Left ventricle myocardium inferior (tissue), 1 donor: ENCODE results near the gene CAPN13. TPM values are rescaled to one million over a fixed set of nuclear protein-coding genes. Genes with fewer than 3 reads are reported as not detected.

Experiments
- DNase-seq: peaks from one replicate; pipeline ENCODE4 v3.0.0-alpha.2; 2020
- H3K27ac ChIP-seq: fragments of 200-600 bp; replicated peaks from 2 replicates; pipeline ENCODE4 v1.8.0; 2021
- H3K27me3 ChIP-seq: fragments of 200-600 bp; 2 replicates; pipeline ENCODE4 v1.8.0; 2021; ENCODE audit warnings: low read depth
- H3K36me3 ChIP-seq: fragments of 200-600 bp; 2 replicates; pipeline ENCODE4 v1.8.0; 2021
- H3K4me1 ChIP-seq: fragments of 200-600 bp; 2 replicates; pipeline ENCODE4 v1.8.0; 2021
- H3K4me3 ChIP-seq: fragments of 200-600 bp; 2 replicates; pipeline ENCODE4 v1.8.0; 2021; ENCODE audit warnings: mild to moderate bottlenecking, moderate library complexity
- H3K9me3 ChIP-seq: fragments of 200-600 bp; replicated peaks from 2 replicates; pipeline ENCODE4 v1.8.0; 2021
- CTCF ChIP-seq: fragments of 200-600 bp; IDR thresholded peaks from 2 replicates; pipeline ENCODE4 v1.8.0; 2021; ENCODE audit warnings: antibody characterized with exemption, mild to moderate bottlenecking, borderline replicate concordance
- intact Hi-C: fragments of 100-400 bp; cut with micrococcal nuclease; formaldehyde crosslinking; loops from one replicate; pipeline ENCODE4 v1.11.0; 2022
- total RNA-seq: library from RNA; stranded (reverse); fragmentation: NEBNext Ultra II Directional; extraction: Animal tissue kit (Norgen Biotek cat#: 25700); gene quantifications from one replicate; pipeline ENCODE4 v1.2.1, GENCODE V29; 2021
- donor health status: DM: no; HTN: yes; CAD: no; lungs with severe emphysema.

The CAPN13 gene
- total RNA-seq, 1 donor from 2014 or later: not detected

- intact Hi-C loops: no loop called here
- Histone ChIP-seq H3K4me1 (peaks cover 11% of the 10 kb centered on the region), H3K36me3 (no peaks in the 10 kb centered on the region), H3K27me3 (peaks cover 84% of the 10 kb centered on the region), H3K9me3 (no peaks in the 10 kb centered on the region), H3K27ac (no peak overlapping the region), H3K4me3 (no peak overlapping the region)
- no peak for DNase-seq
- TF ChIP-seq CTCF: no peak
These were observed 38.4 kb downstream of the CAPN13 start for GRCh38 chr2:30768708-30769480.

- Histone ChIP-seq H3K27ac (no peak overlapping the region), H3K9me3 (no peaks in the 10 kb centered on the region), H3K4me1 (peaks cover 11% of the 10 kb centered on the region), H3K36me3 (no peaks in the 10 kb centered on the region), H3K27me3 (peaks cover 82% of the 10 kb centered on the region), H3K4me3 (no peak overlapping the region)
- no peak for DNase-seq
- no peak for TF ChIP-seq CTCF
- intact Hi-C loops: no loop called here
These were observed 39.1 kb downstream of the CAPN13 start for GRCh38 chr2:30768036-30768686.

GRCh38 chr2:30766666-30767065 is 40.6 kb downstream of the CAPN13 start:
- H3K27ac ChIP-seq: no peak overlapping the region
- H3K9me3 ChIP-seq: no peaks in the 10 kb centered on the region
- intact Hi-C loops: no loop called here
- TF ChIP-seq CTCF: no peak
- no peaks in the 10 kb centered on the region for H3K36me3 ChIP-seq
- no peak overlapping the region for H3K4me3 ChIP-seq
- H3K4me1 ChIP-seq: peaks cover 11% of the 10 kb centered on the region
- H3K27me3 ChIP-seq: peaks cover 72% of the 10 kb centered on the region
- no peak for DNase-seq

- intact Hi-C loops: no loop called here
- peaks cover 11% of the 10 kb centered on the region for H3K4me1 ChIP-seq
- no peak overlapping the region for H3K4me3 ChIP-seq
These were observed 41.3 kb downstream of the CAPN13 start for GRCh38 chr2:30765876-30766470.

GRCh38 chr2:30765191-30765590 is 42.1 kb downstream of the CAPN13 start:
- H3K9me3 ChIP-seq: no peaks in the 10 kb centered on the region
- H3K4me3 ChIP-seq: no peak overlapping the region
- peaks cover 11% of the 10 kb centered on the region for H3K4me1 ChIP-seq
- intact Hi-C loops: no loop called here
- no peaks in the 10 kb centered on the region for H3K36me3 ChIP-seq
- DNase-seq: no peak
- no peak overlapping the region for H3K27ac ChIP-seq
- H3K27me3 ChIP-seq: peaks cover 69% of the 10 kb centered on the region
- TF ChIP-seq CTCF: no peak

More at GRCh38 chr2:30765876-30766470, 41.3 kb downstream of the CAPN13 start:
- Histone ChIP-seq H3K27ac (no peak overlapping the region), H3K36me3 (no peaks in the 10 kb centered on the region), H3K9me3 (no peaks in the 10 kb centered on the region), H3K27me3 (peaks cover 70% of the 10 kb centered on the region)
- TF ChIP-seq CTCF: no peak
- DNase-seq: no peak
